Activated CD4-positive, alpha-beta T cell treated with anti-CD3 and anti-CD28 coated beads for 36 hours (primary cell): ENCODE data around the gene SOX6. TPM values are rescaled to one million over a fixed set of nuclear protein-coding genes. Genes with fewer than 3 reads are reported as not detected.

Experiments used
- ATAC-seq: fragments of 200-7000 bp; cut with Tn5 transposase; one replicate; pipeline ENCODE4 v1.10.0; 2021; ENCODE audit warnings: mild to moderate bottlenecking, moderate library complexity
- CTCF ChIA-PET: fragments of 350-600 bp; sonication (Branson Sonifier 250); formaldehyde crosslinking; loops from one replicate; lab custom pipeline; 2021; ENCODE audit warnings: antibody characterized with exemption; lab: Charles Lee
- POLR2A ChIA-PET: fragments of 350-600 bp; sonication (Branson Sonifier 250); formaldehyde crosslinking; loops from one replicate; lab custom pipeline; 2021; ENCODE audit warnings: antibody characterized with exemption, inconsistent platforms; lab: Charles Lee
- DNase-seq: peaks from one replicate; pipeline ENCODE4 v3.0.0-alpha.2; 2020
- H3K27ac Mint-ChIP-seq: one replicate; pipeline ENCODE4 v1.8.0; 2021; ENCODE audit warnings: mixed read lengths
- H3K27me3 Mint-ChIP-seq: one replicate; pipeline ENCODE4 v1.8.0; 2021; ENCODE audit warnings: mixed read lengths
- H3K36me3 Mint-ChIP-seq: one replicate; pipeline ENCODE4 v1.8.0; 2021; ENCODE audit warnings: low read depth, mixed read lengths
- H3K4me1 Mint-ChIP-seq: one replicate; pipeline ENCODE4 v1.8.0; 2021; ENCODE audit warnings: mixed read lengths
- H3K4me3 Mint-ChIP-seq: one replicate; pipeline ENCODE4 v1.8.0; 2021; ENCODE audit warnings: mild to moderate bottlenecking, moderate library complexity, mixed read lengths
- H3K9me3 Mint-ChIP-seq: one replicate; pipeline ENCODE4 v1.8.0; 2021; ENCODE audit warnings: low read depth, mixed read lengths
- intact Hi-C, 2 experiments: fragments of 100-400 bp; cut with DNase I in 1 of 2; cut with micrococcal nuclease in 1 of 2; formaldehyde crosslinking; loops; one replicate each; pipeline versions ENCODE4 v1.14.2 to v1.15.1; 2022 to 2024; cut with DNase I, micrococcal nuclease
- total RNA-seq, 2 experiments: library from RNA; stranded (reverse); gene quantifications; one replicate each; pipeline ENCODE4 v1.2.3, GENCODE V29; 2021

The SOX6 gene
- total RNA-seq, 2 experiments from 2014 or later: 0.46 TPM; not detected in 1

DNA sequence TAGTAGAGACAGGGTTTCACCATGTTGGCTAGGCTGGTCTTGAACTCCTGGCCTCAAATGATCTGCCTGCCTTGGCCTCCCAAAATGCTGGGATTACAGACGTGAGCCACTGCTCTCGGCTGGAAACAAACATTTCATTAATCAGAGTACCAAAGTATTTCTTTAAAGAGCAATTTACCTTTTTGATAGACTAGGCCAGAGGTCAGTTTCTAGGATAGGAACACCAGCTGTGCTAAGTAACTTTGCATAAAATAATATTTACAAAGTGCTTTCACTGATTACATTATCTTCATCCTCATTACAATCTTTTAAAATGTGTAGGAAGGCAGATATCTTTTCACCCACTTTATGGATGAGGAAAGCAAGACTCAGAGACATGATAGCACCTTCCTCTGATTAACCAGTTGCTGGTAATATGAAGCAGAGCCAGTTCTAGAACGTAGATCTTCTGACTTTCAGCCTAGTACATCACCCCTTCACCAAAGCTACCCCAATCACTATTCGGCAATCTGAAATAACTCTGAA lies 355.2 kb downstream of the SOX6 start:
- Mint-ChIP-seq H3K9me3 (no peaks in the 10 kb centered on the region), H3K4me3 (no peak overlapping the region), H3K27ac (no peak overlapping the region), H3K27me3 (no peaks in the 10 kb centered on the region), H3K36me3 (no peaks in the 10 kb centered on the region), H3K4me1 (no peaks in the 10 kb centered on the region)
- CTCF ChIA-PET: interaction anchor here (0.5 kb wide), 1 partner anchor 62 kb away, joined by 3 read pairs; no protein-coding TSS in a partner anchor
- DNase-seq (no peak), ATAC-seq (no peak)
- intact Hi-C loops: no loop called here
- POLR2A ChIA-PET: no interaction called here

DNA sequence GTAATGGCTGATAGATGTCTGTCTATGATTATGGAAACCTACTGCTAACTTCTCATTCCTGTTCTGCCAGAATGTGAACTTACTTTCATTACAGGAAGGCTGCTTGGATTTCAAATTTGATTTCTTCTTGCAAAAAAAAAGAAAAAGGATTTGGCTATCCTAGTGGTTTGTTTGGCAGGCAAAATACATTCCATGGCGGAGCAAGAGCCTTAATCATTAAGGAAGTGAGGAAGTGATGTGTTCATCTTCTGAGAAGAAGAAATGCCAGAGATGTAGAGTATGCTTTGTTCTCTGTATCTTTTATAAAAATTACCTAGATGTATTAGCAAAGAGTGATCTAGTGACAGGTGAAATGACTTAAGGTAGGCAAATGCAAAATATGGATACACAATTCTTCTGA lies 356.3 kb downstream of the SOX6 start:
- Mint-ChIP-seq H3K27ac (no peak overlapping the region), H3K4me3 (no peak overlapping the region), H3K9me3 (no peaks in the 10 kb centered on the region), H3K27me3 (no peaks in the 10 kb centered on the region), H3K4me1 (no peaks in the 10 kb centered on the region), H3K36me3 (no peaks in the 10 kb centered on the region)
- intact Hi-C loops: no loop called here
- DNase-seq: no peak
- POLR2A ChIA-PET: no interaction called here
- CTCF ChIA-PET: no interaction called here
- ATAC-seq: no peak

DNA sequence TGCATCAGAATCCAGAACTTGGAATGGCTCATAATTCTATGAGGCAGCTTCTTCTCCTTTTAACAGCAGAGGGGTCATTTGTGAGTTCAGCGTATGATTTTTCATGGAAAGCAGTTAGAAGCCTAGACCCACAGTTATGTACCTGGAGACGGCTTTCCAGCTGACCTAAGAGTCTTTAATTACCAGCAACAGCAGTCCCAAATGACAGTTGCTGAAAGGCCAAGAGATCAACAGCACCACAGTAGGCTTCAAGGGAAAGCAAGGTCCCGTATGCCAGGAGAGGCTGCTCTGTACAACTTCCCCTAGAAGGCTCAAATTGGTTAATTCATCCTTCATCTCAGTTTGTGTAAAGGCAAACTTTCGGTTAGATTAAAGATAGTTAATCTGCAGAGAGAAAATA lies 363.0 kb downstream of the SOX6 start:
- ATAC-seq: no peak
- DNase-seq: no peak
- no peak overlapping the region for H3K4me3 Mint-ChIP-seq
- peaks cover 2% of the 10 kb centered on the region for H3K27me3 Mint-ChIP-seq
- H3K4me1 Mint-ChIP-seq: no peaks in the 10 kb centered on the region
- no peaks in the 10 kb centered on the region for H3K9me3 Mint-ChIP-seq
- intact Hi-C loops: no loop called here
- no peaks in the 10 kb centered on the region for H3K36me3 Mint-ChIP-seq
- no peak overlapping the region for H3K27ac Mint-ChIP-seq
- POLR2A ChIA-PET: no interaction called here
- CTCF ChIA-PET: no interaction called here

DNA sequence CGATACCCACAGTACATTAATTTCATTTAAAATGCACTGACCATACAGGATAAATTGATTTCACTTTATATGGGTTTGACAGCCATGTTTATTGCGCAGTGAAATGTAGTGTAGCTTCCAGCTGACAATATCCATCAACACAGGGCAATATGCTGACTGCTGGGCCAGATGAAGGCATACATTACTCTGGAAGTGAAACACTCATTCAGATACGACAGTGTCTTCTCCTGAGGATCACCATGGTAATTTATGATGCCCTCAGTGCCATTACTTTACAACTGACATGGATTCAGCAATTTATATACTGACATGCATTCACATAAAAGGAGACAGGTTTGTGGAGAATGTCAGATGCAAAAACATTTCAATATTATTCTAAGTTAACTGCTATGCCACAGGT lies 365.1 kb downstream of the SOX6 start:
- Mint-ChIP-seq H3K9me3 (no peaks in the 10 kb centered on the region), H3K27me3 (peaks cover 2% of the 10 kb centered on the region)
- no peak for ATAC-seq

DNA sequence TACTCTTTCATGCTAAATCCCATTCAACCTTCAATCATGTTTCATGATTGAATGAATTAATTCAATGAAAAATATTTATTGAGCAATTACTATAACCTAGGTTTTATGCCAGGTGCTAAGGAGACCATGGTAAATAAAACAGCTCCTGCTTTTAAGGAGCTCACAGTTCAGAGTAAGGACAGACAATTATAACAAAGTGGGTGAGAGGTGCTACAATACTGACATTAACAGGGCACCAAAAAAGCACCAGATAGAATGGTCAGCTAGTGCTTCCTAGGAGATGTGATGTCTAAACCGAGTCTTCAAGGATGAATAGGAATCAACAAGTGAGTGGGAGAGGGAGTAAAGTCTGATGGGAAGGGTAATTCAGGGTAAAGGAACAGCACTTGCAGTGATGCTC lies 366.7 kb downstream of the SOX6 start:
- H3K9me3 Mint-ChIP-seq: no peaks in the 10 kb centered on the region
- no peak overlapping the region for H3K4me3 Mint-ChIP-seq
- no peak overlapping the region for H3K27ac Mint-ChIP-seq
- POLR2A ChIA-PET: no interaction called here
- CTCF ChIA-PET: no interaction called here
- intact Hi-C loops: no loop called here
- ATAC-seq (no peak), DNase-seq (no peak)
- H3K4me1 Mint-ChIP-seq: no peaks in the 10 kb centered on the region
- H3K27me3 Mint-ChIP-seq: peaks cover 2% of the 10 kb centered on the region
- no peaks in the 10 kb centered on the region for H3K36me3 Mint-ChIP-seq

More for the DNA sequence above, 365.1 kb downstream of the SOX6 start:
- H3K27ac Mint-ChIP-seq: no peak overlapping the region
- DNase-seq: no peak
- no peaks in the 10 kb centered on the region for H3K36me3 Mint-ChIP-seq
- ChIA-PET POLR2A (no interaction called here), CTCF (interaction anchor here (0.5 to 1.3 kb wide), 2 partner anchors 10 to 69 kb away, joined by 3 read pairs; no protein-coding TSS in a partner anchor)
- intact Hi-C loops: no loop called here
- H3K4me3 Mint-ChIP-seq: no peak overlapping the region
- no peaks in the 10 kb centered on the region for H3K4me1 Mint-ChIP-seq

DNA sequence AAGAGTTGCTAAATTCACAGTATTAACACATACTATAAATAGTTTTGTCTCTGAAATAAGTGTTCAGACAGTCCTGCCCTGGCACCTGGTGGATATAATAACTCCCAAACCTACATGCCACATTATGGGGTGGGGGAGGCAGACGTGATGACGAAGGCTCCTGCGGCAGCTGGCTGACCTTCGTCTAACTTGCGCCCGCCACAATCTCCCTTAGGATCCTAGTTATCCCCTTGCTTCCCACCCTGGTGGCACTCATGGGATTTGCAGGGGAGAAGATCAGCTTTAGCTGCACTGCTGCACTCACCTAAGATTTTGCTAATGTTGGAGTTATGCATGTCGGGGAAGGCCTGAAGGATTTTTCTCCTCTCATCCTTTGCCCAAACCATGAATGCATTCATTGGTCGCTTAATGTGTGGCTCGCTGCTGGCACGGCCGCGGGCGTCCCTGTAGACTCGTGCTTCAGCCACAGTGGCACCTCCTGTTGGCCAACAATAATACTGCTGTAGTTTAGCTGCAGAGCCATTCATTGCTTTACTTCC lies 367.6 kb downstream of the SOX6 start:
- intact Hi-C loops: no loop called here
- CTCF ChIA-PET: no interaction called here
- H3K4me1 Mint-ChIP-seq: no peaks in the 10 kb centered on the region
- peaks cover 2% of the 10 kb centered on the region for H3K27me3 Mint-ChIP-seq
- POLR2A ChIA-PET: no interaction called here
- no peaks in the 10 kb centered on the region for H3K36me3 Mint-ChIP-seq
- DNase-seq: no peak
- no peaks in the 10 kb centered on the region for H3K9me3 Mint-ChIP-seq
- ATAC-seq: no peak
- no peak overlapping the region for H3K27ac Mint-ChIP-seq
- no peak overlapping the region for H3K4me3 Mint-ChIP-seq

DNA sequence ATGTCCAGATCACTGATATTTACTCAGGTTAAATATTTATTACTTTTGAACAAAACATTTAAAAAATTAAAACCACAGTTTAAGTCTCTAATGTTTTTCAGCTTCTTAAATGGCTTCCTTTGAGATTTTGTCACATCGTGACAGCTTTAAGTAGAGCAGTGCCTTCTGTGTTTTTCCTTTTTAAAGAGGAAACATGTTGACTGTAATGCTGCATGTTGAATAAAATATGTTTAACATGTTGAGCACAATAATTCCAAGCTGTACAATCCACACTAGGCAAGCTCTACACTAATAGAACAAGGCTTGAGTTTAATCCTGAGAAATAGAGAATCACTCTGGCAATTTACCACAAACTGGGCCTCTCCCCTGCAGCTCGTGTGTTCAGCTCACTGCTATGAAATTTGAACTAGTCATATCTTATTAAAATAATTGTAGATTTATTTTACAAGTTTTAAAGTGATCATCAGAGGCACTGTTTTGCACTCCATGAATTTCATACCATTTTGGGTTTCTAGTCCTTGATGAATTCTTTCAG lies 368.3 kb downstream of the SOX6 start:
- H3K36me3 Mint-ChIP-seq: no peaks in the 10 kb centered on the region
- intact Hi-C loops: no loop called here
- no peak overlapping the region for H3K4me3 Mint-ChIP-seq
- no peaks in the 10 kb centered on the region for H3K4me1 Mint-ChIP-seq
- no peaks in the 10 kb centered on the region for H3K9me3 Mint-ChIP-seq
- H3K27me3 Mint-ChIP-seq: peaks cover 2% of the 10 kb centered on the region
- no peak overlapping the region for H3K27ac Mint-ChIP-seq
- DNase-seq (no peak), ATAC-seq (no peak)
- POLR2A ChIA-PET: no interaction called here
- CTCF ChIA-PET: interaction anchor here (0.5 kb wide), 1 partner anchor 131 kb away, joined by 3 read pairs; no protein-coding TSS in a partner anchor

DNA sequence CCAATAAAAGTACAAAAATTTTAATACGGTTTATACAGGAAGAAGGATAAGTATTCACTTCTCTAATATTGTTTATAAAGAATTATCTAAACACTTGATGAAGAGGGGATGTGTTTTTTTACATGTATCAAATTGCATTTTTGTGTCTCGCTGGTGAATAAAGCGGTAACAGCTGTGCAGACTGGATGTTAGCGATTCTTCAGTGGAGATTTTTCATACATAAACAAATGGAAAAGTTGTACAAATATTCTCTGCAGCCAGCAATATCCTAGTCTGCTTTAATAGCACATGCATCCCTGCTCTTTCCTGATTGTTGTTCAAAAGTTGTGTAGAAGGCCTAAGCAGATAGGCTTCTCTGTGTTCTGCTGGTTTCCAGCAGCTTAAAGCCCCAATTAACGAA lies 369.3 kb downstream of the SOX6 start:
- H3K27me3 Mint-ChIP-seq: peaks cover 2% of the 10 kb centered on the region
- no peaks in the 10 kb centered on the region for H3K4me1 Mint-ChIP-seq
- no peak overlapping the region for H3K27ac Mint-ChIP-seq
- H3K36me3 Mint-ChIP-seq: no peaks in the 10 kb centered on the region
- H3K9me3 Mint-ChIP-seq: no peaks in the 10 kb centered on the region
- no peak for DNase-seq
- ATAC-seq: no peak
- ChIA-PET CTCF (no interaction called here), POLR2A (no interaction called here)
- no peak overlapping the region for H3K4me3 Mint-ChIP-seq
- intact Hi-C loops: no loop called here

DNA sequence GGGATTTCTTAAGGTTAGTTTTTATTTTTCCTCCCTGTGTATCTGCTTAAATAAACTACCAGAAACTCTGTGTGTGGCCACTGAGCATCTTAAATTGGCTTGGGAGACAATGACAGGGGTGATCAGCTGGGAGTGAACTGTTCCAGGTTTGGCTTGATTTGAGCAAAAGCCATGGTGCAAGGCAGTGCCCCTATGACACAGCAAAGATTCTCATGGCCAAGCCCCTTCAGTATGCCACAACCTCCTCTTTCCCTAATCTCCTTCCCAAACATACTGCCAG lies 370.5 kb downstream of the SOX6 start:
- intact Hi-C loops: no loop called here
- Mint-ChIP-seq H3K27ac (no peak overlapping the region), H3K27me3 (no peaks in the 10 kb centered on the region), H3K4me3 (no peak overlapping the region), H3K9me3 (no peaks in the 10 kb centered on the region), H3K36me3 (no peaks in the 10 kb centered on the region), H3K4me1 (no peaks in the 10 kb centered on the region)
- ChIA-PET POLR2A (no interaction called here), CTCF (no interaction called here)
- no peak for DNase-seq
- ATAC-seq: no peak

DNA sequence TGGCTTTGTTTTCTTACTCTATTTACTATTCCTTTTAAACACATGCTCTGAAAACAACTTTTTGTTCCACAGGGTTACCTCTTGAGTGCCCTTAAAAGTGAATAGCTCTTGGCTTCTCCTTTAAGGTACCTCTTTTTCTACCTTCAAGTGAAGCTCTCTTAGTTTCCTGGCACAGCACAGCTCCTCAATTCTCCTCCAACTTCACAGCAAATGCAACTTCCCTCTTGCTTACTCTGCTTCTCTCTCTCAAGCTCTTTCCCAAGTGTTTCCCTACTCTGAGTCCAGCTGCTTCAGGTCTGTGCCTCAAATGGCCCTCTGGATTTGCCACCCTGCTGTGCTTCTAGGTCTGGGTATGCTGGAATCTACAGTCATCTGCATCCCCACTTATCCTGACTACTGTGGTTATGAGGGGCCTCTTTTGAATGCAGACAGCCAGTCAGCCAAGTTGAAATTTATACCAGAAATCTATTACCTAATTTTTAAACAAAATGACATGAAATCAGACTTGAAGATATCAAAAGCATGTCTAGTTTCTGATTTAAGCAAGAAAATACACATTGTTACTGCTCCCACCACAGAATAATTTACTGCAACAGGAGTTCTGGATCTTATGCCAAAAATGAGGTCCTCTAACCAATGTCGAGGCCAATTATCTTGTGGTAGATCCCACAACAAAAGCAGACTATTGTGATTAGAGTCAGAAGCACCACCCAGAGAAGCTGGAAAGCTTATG lies 371.1 kb downstream of the SOX6 start:
- Mint-ChIP-seq H3K9me3 (no peaks in the 10 kb centered on the region), H3K36me3 (no peaks in the 10 kb centered on the region), H3K27ac (no peak overlapping the region), H3K4me1 (no peaks in the 10 kb centered on the region), H3K27me3 (no peaks in the 10 kb centered on the region), H3K4me3 (no peak overlapping the region)
- ChIA-PET POLR2A (no interaction called here), CTCF (no interaction called here)
- intact Hi-C loops: no loop called here
- ATAC-seq (no peak), DNase-seq (no peak)

DNA sequence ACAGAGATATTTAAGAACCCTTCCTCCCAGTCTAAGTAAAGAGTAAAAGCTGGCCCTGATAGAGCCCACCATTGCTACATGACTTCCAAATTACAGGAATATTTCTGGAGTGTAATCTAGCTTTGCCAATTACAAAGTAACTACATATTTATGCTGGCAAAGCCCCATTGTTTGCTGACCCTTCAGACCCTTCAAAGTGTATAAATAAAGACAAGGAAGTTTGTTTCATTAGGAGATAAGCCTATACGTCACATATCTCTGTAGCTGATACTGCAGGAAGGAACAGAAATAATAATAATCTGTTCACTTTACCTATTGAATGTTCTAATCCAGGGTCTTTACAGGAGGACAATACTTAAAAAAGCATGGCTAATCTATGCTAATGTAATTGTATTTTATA lies 375.1 kb downstream of the SOX6 start:
- Mint-ChIP-seq H3K27ac (no peak overlapping the region), H3K4me3 (no peak overlapping the region), H3K36me3 (no peaks in the 10 kb centered on the region), H3K27me3 (no peaks in the 10 kb centered on the region), H3K4me1 (no peaks in the 10 kb centered on the region), H3K9me3 (no peaks in the 10 kb centered on the region)
- no peak for DNase-seq
- ChIA-PET POLR2A (no interaction called here), CTCF (interaction anchor here (0.5 to 0.9 kb wide), 2 partner anchors 10 to 655 kb away, joined by 3 read pairs; no protein-coding TSS in a partner anchor)
- no peak for ATAC-seq
- intact Hi-C loops: no loop called here

DNA sequence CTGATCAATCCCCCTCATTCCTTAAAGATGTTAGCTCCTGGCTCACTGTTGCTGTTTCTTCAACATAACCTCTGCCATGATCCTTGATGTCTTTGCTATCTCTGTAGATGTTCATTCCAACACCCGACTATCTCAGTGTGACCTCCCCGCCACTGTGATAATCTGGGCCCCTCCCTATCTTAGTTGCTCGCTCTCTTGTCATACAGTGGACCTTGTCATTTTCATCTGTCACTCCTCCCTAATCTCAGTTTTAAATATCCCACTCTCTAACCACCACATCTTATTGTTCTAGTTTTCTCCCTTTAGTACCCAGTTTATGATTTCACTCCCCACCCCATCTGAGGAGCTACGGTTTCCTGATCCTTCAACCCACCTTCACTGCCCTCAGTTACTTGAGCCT lies 379.2 kb downstream of the SOX6 start:
- ChIA-PET CTCF (no interaction called here), POLR2A (no interaction called here)
- Mint-ChIP-seq H3K4me1 (no peaks in the 10 kb centered on the region), H3K4me3 (no peak overlapping the region), H3K36me3 (no peaks in the 10 kb centered on the region), H3K27ac (no peak overlapping the region), H3K9me3 (no peaks in the 10 kb centered on the region), H3K27me3 (no peaks in the 10 kb centered on the region)
- intact Hi-C loops: no loop called here
- no peak for ATAC-seq
- no peak for DNase-seq
